Sigmoid colon (tissue), 7 donors: ENCODE data around the gene PGAP1. TPM values are rescaled to one million over a fixed set of nuclear protein-coding genes. Genes with fewer than 3 reads are reported as not detected.

Source experiments
- DNase-seq: peaks from one replicate; pipeline ENCODE4 v3.0.0-alpha.2; 2019
- H3K27ac ChIP-seq, 4 donors: fragments of 200-600 bp; sonication (generic); one replicate each; pipeline ENCODE4 v1.5.1; 2016 to 2019; ENCODE audit warnings: mild to moderate bottlenecking in 1 of 4
- H3K27me3 ChIP-seq, 3 donors: fragments of 200-600 bp; sonication (generic); one replicate each; pipeline ENCODE4 v1.5.1; 2019; ENCODE audit warnings: mild to moderate bottlenecking in 1 of 3
- H3K36me3 ChIP-seq, 4 donors: fragments of 200-600 bp; sonication (generic); one replicate each; pipeline ENCODE4 v1.5.1; 2016 to 2019
- H3K4me1 ChIP-seq, 4 donors: fragments of 200-600 bp; sonication (generic); one replicate each; pipeline ENCODE4 v1.5.1; 2017 to 2019
- H3K4me3 ChIP-seq, 4 donors: fragments of 200-600 bp; sonication (generic); one replicate each; pipeline ENCODE4 v1.5.1; 2017 to 2019; ENCODE audit warnings: mild to moderate bottlenecking in 2 of 4, moderate library complexity in 1 of 4
- H3K9me3 ChIP-seq, 4 donors: fragments of 200-600 bp in 3 of 4; sonication (generic) in 3 of 4; one replicate each; pipeline versions ENCODE4 v1.5.1 to v1.6.1; 2013 to 2019
- EP300 ChIP-seq, 4 donors: sonication (generic); formaldehyde crosslinking; IDR thresholded peaks; one replicate each; pipeline ENCODE4 v1.6.1; 2017; ENCODE audit warnings: antibody characterized with exemption in 4 of 4
- POLR2A ChIP-seq, 2 donors: fragments of 450-650 bp; IDR thresholded peaks; one replicate each; pipeline ENCODE4 v1.6.1; 2016; ENCODE audit warnings: antibody characterized with exemption in 2 of 2, mild to moderate bottlenecking in 2 of 2, moderate library complexity in 2 of 2
- POLR2AphosphoS5 ChIP-seq, 4 donors: sonication (generic); formaldehyde crosslinking; IDR thresholded peaks; one replicate each; pipeline ENCODE4 v1.6.1; 2017; ENCODE audit warnings: antibody characterized with exemption in 4 of 4
- WGBS, 2 donors: extraction: QIAGEN DNeasy Blood & Tissue Kit; methylation state at CpG; one replicate each; pipeline ENCODE4 v1.1.7; 2013; 5-methylcytosine and 5-hydroxymethylcytosine counted together
- intact Hi-C: fragments of 100-400 bp; cut with DNase I; formaldehyde crosslinking; loops from one replicate; pipeline ENCODE4 v1.15.1; 2023
- polyA plus RNA-seq, 3 donors: library from polyadenylated mRNA; stranded (reverse); fragments of 200-250 nt; gene quantifications; one replicate each; pipeline ENCODE4 v1.2.3, GENCODE V29; 2013
- total RNA-seq, 4 donors: library from RNA; depleted of rRNA; stranded (reverse); fragments of >200 nt; gene quantifications; one replicate each; pipeline ENCODE4 v1.1.0, GENCODE V29; 2016
- TF ChIP-seq, protein P1 (sequence below), 4 experiments: fragments of 450-650 bp in 3 of 4; fragments of 200-600 bp in 1 of 4; IDR thresholded peaks; one replicate each; pipeline ENCODE4 v1.5.1; 2016 to 2019; ENCODE audit warnings: antibody characterized with exemption in 4 of 4, mild to moderate bottlenecking in 3 of 4, moderate library complexity in 2 of 4
- donor health status: healthy with polysubstance abuse.
- donor health status: Bipolar disorder and iron deficiency.
- donor health status: healthy.

PGAP1 gene
- total and polyA plus RNA-seq, 7 donors = 0.46 to 14.0 (median 6.6) TPM

DNA sequence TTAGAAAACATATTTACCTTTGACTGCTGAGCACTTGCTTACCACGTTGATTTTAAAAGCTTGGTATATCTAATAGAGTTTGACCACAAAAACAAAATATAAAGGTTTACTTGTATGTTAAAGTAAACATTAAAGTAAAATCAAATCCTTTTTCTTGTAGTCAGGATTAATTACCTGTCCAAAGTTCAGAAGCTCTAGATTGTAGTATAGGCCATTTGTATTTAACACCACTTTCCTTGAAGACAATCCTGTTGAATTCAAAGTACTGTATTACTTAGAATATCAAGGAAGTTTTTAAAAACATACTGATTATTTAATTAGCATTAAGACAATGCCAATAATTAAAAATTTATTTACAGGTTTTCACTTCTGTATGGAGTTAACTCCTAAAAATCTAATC is 53.0 kb downstream of the PGAP1 start:
- Histone ChIP-seq H3K36me3 (peaks cover 0 to 47% (median 0%) of the 10 kb centered on the region in 4 donors), H3K4me3 (no peak overlapping the region), H3K27me3 (no peaks in the 10 kb centered on the region), H3K9me3 (no peaks in the 10 kb centered on the region), H3K4me1 (no peaks in the 10 kb centered on the region), H3K27ac (no peak overlapping the region)
- TF ChIP-seq, protein P1, sequence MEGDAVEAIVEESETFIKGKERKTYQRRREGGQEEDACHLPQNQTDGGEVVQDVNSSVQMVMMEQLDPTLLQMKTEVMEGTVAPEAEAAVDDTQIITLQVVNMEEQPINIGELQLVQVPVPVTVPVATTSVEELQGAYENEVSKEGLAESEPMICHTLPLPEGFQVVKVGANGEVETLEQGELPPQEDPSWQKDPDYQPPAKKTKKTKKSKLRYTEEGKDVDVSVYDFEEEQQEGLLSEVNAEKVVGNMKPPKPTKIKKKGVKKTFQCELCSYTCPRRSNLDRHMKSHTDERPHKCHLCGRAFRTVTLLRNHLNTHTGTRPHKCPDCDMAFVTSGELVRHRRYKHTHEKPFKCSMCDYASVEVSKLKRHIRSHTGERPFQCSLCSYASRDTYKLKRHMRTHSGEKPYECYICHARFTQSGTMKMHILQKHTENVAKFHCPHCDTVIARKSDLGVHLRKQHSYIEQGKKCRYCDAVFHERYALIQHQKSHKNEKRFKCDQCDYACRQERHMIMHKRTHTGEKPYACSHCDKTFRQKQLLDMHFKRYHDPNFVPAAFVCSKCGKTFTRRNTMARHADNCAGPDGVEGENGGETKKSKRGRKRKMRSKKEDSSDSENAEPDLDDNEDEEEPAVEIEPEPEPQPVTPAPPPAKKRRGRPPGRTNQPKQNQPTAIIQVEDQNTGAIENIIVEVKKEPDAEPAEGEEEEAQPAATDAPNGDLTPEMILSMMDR (IDR thresholded peaks at IDR 0.05) = no peak
- no peak for TF ChIP-seq EP300 (IDR thresholded peaks at IDR 0.05)
- TF ChIP-seq POLR2A (IDR thresholded peaks at IDR 0.05) = no peak
- no peak for TF ChIP-seq POLR2AphosphoS5 (IDR thresholded peaks at IDR 0.05)
- intact Hi-C loops = no loop called here
- no peak for DNase-seq
- 25 to 72% methylated on average over 1 of the region's 1 CpG for WGBS, 2 donors

DNA sequence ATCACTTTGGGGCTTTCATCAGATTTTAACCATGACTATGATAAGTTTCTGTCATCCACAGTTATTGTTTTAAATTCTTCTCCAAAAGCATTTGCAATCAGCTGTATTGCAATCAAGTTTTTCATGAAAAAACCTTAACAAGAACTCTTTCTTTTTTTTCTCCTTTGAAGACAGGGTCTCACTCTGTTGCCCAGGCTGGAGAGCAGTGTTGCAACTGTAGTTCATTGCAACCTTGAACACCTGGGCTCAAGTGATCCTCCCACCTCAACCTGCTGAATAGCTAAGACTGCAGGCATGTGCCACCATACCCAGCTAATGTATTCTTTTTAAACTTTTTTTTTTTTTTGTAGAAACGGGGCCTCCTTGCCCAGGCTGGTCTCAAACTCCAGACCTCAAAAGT is 71.9 kb downstream of the PGAP1 start:
- no peaks in the 10 kb centered on the region for H3K36me3 ChIP-seq
- H3K9me3 ChIP-seq = peaks cover 0 to 4% (median 0%) of the 10 kb centered on the region in 4 donors
- WGBS, 2 donors = 62 to 87% methylated on average over 1 of the region's 1 CpG
- H3K4me1 ChIP-seq = no peaks in the 10 kb centered on the region
- no peak overlapping the region for H3K4me3 ChIP-seq
- intact Hi-C loops = no loop called here
- H3K27me3 ChIP-seq = no peaks in the 10 kb centered on the region
- H3K27ac ChIP-seq = no peak overlapping the region
- no peak for DNase-seq
- TF ChIP-seq EP300 (IDR thresholded peaks at IDR 0.05) (no peak), POLR2AphosphoS5 (IDR thresholded peaks at IDR 0.05) (no peak)
- TF ChIP-seq, protein P1 (IDR thresholded peaks at IDR 0.05) = no peak

- H3K27me3 ChIP-seq = no peaks in the 10 kb centered on the region
- H3K4me1 ChIP-seq = no peaks in the 10 kb centered on the region
- H3K4me3 ChIP-seq = no peak overlapping the region
- intact Hi-C loops = no loop called here
- no peaks in the 10 kb centered on the region for H3K36me3 ChIP-seq
- H3K9me3 ChIP-seq = no peaks in the 10 kb centered on the region
- 24 to 70% methylated on average over 4 of the region's 4 CpGs for WGBS, 2 donors
- DNase-seq = no peak
- H3K27ac ChIP-seq = no peak overlapping the region
- no peak for TF ChIP-seq POLR2A (IDR thresholded peaks at IDR 0.05)
These were observed 73.0 kb downstream of the PGAP1 start for GRCh38 chr2:196853301-196854087.

- no peaks in the 10 kb centered on the region for H3K9me3 ChIP-seq
- DNase-seq = no peak
- no peaks in the 10 kb centered on the region for H3K4me1 ChIP-seq
- WGBS, 2 donors = 14 to 61% methylated on average over 1 of the region's 1 CpG
- no peaks in the 10 kb centered on the region for H3K27me3 ChIP-seq
- TF ChIP-seq, protein P1 (IDR thresholded peaks at IDR 0.05) = no peak
- TF ChIP-seq POLR2AphosphoS5 (IDR thresholded peaks at IDR 0.05) = no peak
- no peak for TF ChIP-seq POLR2A (IDR thresholded peaks at IDR 0.05)
- no peak for TF ChIP-seq EP300 (IDR thresholded peaks at IDR 0.05)
- intact Hi-C loops = no loop called here
- H3K36me3 ChIP-seq = peaks cover 0 to 3% (median 0%) of the 10 kb centered on the region in 4 donors
- H3K27ac ChIP-seq = no peak overlapping the region
- H3K4me3 ChIP-seq = no peak overlapping the region
These were observed 75.4 kb downstream of the PGAP1 start for GRCh38 chr2:196851088-196851487.

DNA sequence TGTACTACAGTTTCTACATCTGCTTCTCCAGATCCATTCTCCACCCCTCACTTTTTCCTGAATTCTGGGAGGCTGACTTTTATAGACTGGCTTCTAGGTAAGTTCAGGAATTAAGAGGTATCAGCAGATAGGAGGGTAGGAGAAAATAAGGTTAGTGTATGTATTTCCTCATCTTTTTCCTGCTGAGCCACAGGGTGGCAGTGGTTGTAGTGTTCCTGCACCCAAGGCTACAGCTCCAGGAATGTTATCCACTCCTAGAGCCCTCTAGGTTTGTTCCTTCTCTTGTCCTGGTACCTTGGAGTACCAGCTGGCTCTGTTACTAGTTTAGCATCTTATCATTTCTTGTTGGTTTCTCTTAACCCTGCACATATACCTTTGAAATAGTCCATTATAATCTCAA is 76.6 kb downstream of the PGAP1 start:
- Histone ChIP-seq H3K4me3 (no peak overlapping the region), H3K36me3 (peaks cover 0 to 14% (median 0%) of the 10 kb centered on the region in 4 donors), H3K27me3 (no peaks in the 10 kb centered on the region), H3K4me1 (no peaks in the 10 kb centered on the region), H3K9me3 (no peaks in the 10 kb centered on the region), H3K27ac (no peak overlapping the region)
- intact Hi-C loops = no loop called here
- DNase-seq = no peak
- TF ChIP-seq, protein P1 (IDR thresholded peaks at IDR 0.05) = peak in 1 of 4 experiments; percentile 18
- no peak for TF ChIP-seq EP300 (IDR thresholded peaks at IDR 0.05)
